Fibroblast of villous mesenchyme (primary cell): ENCODE data around the gene DUOX1. TPM values are rescaled to one million over a fixed set of nuclear protein-coding genes. Genes with fewer than 3 reads are reported as not detected.
A peak's percentile ranks its signal among the peaks of the same experiment; 100 is the strongest.

Experiments
- DNase-seq: peaks from one replicate; pipeline ENCODE4 v3.0.0-alpha.2; 2010; ENCODE audit warnings: low read depth
- H3K4me3 ChIP-seq: 2 replicates; pipeline ENCODE4 v1.5.1; 2011; ENCODE audit warnings: low read depth, mild to moderate bottlenecking, low read length
- CTCF ChIP-seq: IDR thresholded peaks from 2 replicates; pipeline ENCODE4 v1.5.1; 2012; ENCODE audit warnings: low read depth, mild to moderate bottlenecking, low read length; ENCODE audit not compliant: insufficient read depth
- total RNA-seq: library from RNA; depleted of rRNA; stranded (reverse); fragments of >200 nt; gene quantifications from 2 replicates; pipeline ENCODE4 v1.2.3, GENCODE V29; 2012

The DUOX1 gene
- total RNA-seq, 1 donor = not detected

- no peak for TF ChIP-seq CTCF
- DNase-seq = peak; percentile 93
- H3K4me3 ChIP-seq = no peak overlapping the region
These were observed 40.0 kb upstream of the DUOX1 start for GRCh38 chr15:45089712-45090373.

GRCh38 chr15:45091161-45091560 lies 38.6 kb upstream of the DUOX1 start:
- peak; percentile 81 for DNase-seq
- H3K4me3 ChIP-seq = no peak overlapping the region
- no peak for TF ChIP-seq CTCF

- DNase-seq = no peak
- TF ChIP-seq CTCF = no peak
- H3K4me3 ChIP-seq = no peak overlapping the region
These were observed 38.2 kb upstream of the DUOX1 start for GRCh38 chr15:45091576-45091975.

- no peak for DNase-seq
- no peak overlapping the region for H3K4me3 ChIP-seq
- TF ChIP-seq CTCF = no peak
These were observed 36.8 kb upstream of the DUOX1 start for GRCh38 chr15:45093013-45093412.

GRCh38 chr15:45093622-45094357 lies 36.0 kb upstream of the DUOX1 start:
- no peak for TF ChIP-seq CTCF
- no peak for DNase-seq
- H3K4me3 ChIP-seq = no peak overlapping the region

- H3K4me3 ChIP-seq = no peak overlapping the region
- no peak for TF ChIP-seq CTCF
- DNase-seq = no peak
These were observed 35.5 kb upstream of the DUOX1 start for GRCh38 chr15:45094358-45094730.
